GM12872 (cell line): ENCODE data around the gene FABP3.

Source experiments
- CTCF ChIP-seq: IDR thresholded peaks from 3 replicates; pipeline ENCODE4 v1.5.1; 2011; ENCODE audit warnings: low read depth, mild to moderate bottlenecking, low read length, moderate library complexity; ENCODE audit not compliant: insufficient read depth

The FABP3 gene

GRCh38 chr1:31368611-31369107 lies 4.2 kb downstream of the FABP3 start:
- TF ChIP-seq CTCF, result no peak

- no peak for TF ChIP-seq CTCF
Measured at GRCh38 chr1:31366796-31367195, 6.1 kb downstream of the FABP3 start.

- TF ChIP-seq CTCF, result no peak
Measured at GRCh38 chr1:31364561-31365250, 8.2 kb downstream of the FABP3 start.

- no peak for TF ChIP-seq CTCF
Measured at GRCh38 chr1:31362032-31362431, 10.8 kb downstream of the FABP3 start.

GRCh38 chr1:31361607-31362006 lies 11.3 kb downstream of the FABP3 start:
- no peak for TF ChIP-seq CTCF

- no peak for TF ChIP-seq CTCF
Measured at GRCh38 chr1:31356427-31356826, 16.4 kb downstream of the FABP3 start.

GRCh38 chr1:31354283-31354682 lies 18.6 kb downstream of the FABP3 start:
- no peak for TF ChIP-seq CTCF

GRCh38 chr1:31348449-31348848 lies 24.4 kb downstream of the FABP3 start:
- no peak for TF ChIP-seq CTCF
